Hematopoietic multipotent progenitor cell treated with erythropoietin and hydrocortisone succinate and interleukin-3 and kit ligand, for 8 days (in vitro differentiated cells): Measurements from ENCODE around the gene CRACR2A.

Source experiments
- DNase-seq: peaks from one replicate; pipeline ENCODE4 v3.0.0-alpha.2; 2015

Gene CRACR2A

DNA sequence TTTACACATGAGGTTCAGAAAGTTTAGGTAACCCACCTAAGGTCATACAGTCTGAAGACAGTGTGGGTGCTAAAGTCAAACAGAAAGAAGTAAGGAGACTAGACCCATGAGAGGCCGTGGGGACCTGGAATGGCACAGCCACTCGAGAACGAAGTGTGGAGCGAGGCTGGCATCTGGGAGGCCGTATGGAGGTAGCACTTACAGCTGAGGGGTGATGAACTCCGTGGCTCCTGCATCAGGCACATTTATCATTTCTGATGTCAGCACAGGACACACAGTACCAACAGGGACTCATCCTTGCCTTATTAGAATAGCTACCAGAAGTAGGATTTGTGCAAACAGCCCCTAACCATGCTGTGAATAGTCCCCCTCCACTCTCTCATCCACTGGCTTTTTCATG is 30.5 kb downstream of the CRACR2A start:
- DNase-seq, result no peak

DNA sequence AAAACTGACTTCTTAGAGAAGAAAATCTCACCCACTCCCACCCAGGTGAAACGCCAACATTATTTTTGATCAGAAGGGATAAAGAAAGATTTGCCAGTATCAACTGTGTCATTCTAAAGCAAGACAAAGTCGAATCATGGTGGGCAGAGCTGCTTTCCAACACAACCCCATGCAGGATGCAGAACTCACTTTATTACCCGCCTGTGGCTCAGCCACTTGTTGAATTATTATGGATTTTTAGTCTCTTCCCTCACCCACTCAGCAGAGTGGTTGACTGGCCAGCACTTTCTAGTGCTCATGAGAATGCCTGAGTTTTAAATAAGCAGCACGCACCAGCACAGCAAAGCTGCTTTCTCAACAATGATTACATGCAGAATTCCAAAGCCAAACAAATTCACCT is 32.1 kb downstream of the CRACR2A start:
- no peak for DNase-seq

DNA sequence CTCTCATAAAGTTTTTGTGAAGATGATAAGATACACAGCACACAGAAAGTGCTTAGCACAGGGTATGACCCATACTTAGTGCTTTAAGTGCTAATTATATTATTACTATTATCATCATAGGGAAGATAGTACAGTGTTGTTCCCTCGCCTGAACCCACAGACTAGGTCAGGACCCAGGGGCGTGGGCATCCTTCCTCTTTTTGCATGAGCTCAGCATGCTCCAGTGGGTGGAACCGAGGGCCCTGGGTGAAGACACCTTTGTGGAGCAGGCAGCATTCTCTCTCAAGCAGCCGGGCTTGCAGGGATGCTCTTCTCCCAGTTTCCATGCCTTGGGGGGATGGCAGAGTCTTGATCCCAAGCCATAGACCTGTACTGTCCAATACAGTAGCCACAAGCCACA is 34.8 kb downstream of the CRACR2A start:
- no peak for DNase-seq

DNA sequence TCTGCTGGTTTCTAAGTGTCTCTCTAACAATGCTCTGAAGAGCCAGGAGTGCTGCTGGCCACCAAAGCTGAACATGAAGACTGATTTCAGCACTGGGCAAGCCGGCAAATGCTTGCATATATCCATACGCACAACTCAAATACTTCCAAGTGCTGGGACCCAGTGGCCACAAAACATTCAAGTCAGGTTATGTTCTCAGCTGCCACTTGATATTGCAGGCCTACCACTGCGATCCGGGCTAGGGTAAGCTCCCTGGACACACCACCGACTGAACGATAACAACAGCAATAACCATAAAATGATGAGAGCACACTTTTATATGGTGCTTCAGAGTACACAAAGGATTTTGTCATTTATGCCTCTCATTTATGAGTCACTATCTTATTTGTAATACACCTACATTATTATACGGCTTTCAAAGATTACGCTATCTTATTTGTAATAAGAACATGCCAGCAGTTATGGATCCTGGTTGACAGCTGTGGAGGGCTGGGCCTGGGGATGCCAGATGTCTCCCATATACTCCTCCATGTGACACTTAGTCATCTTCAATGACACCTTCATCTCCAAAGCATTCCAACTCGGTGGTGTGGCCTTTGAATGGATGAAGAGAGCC is 35.5 kb downstream of the CRACR2A start:
- no peak for DNase-seq

DNA sequence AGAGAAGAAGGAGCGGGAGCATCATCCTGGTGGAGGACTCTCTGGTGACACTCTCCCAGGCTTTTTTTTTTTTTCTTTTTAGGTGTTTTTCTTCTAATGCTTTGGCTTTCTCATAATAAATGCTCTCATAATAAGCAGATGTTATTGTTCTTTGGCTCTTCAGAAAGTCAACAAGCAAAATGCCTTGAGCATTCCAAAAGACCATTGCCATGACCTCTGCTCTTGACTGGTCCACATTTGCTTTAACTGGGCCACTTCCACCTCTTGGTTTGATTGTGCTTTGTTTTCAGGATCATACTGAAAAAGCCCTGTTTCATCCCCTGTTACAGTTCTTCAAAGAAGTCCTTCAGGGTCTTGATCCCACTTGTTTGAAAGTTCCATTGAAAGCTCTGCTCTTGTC is 36.9 kb downstream of the CRACR2A start:
- no peak for DNase-seq

DNA sequence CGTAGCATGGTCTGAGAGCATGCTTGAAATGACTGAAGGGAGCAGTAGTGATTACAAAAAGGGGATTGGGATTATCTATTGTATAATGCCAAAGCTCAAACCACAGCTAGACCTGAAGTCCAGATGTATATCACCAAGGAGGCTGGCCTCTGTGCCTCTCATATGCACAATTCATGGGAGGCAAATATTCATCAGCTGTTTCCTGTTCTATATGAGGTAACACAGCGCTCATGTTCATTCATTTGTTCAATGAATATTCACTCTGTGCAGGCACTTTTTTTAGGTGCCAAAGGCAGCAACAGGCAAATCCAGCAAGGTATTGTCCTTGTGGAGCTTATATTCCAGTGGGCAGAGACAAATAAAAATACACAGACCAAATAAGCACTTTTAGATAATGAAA is 39.0 kb downstream of the CRACR2A start:
- no peak for DNase-seq

DNA sequence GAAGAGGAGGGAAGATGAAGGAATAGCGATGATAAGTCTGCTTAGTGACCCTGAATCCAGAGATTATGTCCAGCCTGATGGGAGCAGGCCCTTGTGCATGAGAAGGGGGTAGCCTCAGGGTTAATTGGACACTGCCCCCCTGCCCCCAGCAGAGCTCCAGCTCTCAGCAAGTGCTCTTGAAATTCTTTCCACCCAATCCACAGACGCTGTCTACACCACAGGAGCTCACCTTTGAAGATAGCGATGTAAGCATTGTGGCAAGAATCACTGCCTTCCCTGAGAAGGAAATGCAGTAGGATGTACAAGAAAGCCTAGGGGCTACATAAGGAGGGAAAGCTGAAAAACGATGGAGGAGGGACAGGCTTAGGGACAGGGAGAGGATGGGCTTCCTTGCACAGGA is 39.4 kb downstream of the CRACR2A start:
- DNase-seq, result no peak

DNA sequence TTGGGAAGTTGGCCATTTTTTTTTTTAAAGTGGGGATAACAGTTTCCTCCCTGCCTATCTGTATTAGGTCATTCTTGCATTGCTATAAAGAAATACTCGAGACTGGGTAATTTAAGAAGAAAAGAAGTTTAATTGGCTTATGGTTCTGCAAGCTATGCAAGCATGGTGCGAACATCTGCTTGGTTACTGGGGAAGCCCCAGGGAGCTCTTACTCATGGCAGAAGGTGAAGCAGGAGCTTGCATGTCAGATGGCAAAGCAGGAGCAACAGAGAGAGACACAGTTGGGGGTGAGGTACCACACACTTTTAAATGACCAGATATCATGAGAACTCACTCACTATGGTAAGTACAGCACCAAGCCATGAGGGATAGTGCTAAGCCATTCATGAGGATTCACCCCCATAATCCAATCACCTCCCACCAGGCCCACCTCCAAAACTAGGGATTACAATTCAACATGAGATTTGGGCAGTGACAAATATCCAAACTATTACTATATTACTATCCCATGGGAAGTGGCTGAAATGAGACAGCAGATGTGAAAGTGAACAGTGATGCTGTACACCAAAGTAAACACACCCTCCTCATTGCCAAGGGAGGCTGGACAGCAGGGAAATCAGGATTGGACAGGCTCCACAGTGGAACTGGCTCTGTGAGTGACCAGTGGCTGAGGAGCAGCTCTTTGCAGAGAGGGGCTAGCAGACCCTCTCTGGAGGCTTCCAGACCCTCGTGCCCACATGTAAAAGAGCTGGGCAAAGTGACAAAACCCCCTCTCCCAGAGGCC is 40.5 kb downstream of the CRACR2A start:
- DNase-seq, result no peak

DNA sequence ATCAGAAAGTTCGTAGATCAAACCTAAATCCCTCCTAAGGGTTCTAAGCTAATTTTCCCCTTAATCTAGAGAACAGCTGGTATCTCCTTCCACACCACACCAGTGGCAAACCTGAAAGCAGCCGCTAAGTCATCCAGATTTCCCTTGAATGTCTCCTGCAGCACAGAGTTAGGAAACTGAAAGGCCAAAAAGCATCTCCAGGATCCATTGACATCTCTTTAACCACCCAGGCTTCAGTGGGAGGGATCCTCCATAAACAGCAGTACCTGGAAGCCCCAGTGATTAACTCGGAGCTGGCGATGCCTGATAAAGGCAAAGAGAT is 47.6 kb downstream of the CRACR2A start:
- DNase-seq, result no peak

DNA sequence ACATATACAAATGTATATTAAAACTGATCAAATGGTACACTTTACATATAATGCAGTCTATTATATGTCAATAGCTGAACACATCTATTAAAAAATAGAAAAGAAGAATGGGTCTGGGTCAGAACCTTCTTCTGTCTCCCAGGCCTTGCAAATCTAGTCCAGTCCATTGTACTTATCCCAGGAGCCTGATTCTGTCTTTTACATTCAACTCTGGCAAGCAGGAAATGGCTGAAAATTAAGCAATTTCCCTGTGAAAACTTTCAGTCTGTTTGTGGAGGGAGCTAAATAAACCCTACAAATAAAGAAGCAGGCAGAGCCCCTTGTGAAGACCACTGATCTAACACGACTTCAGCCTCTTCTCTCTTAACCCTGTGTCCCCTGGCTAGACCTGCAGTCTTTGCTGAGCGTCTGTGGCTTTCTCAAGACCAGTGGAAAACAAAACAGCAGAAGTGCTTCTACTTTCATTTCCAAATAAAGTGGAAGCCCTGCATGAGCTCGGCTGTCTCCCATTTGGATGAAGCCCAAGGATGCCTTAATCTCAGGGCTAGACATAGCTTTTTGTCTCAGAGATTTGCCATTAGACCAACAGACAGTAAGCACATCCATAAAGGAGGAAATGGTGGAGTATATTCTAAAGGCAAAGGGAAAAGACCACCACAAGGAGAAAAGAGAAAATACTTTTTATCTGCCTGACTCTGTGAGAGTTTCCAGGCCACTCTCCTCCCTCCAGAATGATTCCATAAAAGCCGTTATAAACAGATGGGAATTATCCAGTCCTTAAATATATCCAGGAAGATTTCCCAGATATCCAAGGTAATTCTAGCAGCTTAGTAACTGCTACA is 48.2 kb downstream of the CRACR2A start:
- DNase-seq, result no peak

DNA sequence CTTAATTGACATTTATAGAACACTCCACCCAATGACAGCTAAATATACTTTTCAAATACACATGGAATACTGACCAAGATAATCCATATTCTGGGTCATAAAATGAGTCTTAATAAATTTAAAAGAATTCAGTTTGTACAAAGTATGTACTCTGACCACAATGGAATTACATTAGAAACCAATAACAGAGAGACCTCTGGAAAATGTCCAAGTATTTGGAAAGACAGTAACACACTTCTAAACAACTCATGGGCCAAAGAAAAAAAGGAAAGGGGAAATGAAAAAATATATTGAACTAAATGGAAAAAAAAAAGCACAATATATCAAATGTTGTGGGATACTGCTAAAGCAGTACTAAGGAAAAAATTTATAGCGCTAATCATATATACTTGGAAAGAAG is 52.0 kb downstream of the CRACR2A start:
- no peak for DNase-seq

DNA sequence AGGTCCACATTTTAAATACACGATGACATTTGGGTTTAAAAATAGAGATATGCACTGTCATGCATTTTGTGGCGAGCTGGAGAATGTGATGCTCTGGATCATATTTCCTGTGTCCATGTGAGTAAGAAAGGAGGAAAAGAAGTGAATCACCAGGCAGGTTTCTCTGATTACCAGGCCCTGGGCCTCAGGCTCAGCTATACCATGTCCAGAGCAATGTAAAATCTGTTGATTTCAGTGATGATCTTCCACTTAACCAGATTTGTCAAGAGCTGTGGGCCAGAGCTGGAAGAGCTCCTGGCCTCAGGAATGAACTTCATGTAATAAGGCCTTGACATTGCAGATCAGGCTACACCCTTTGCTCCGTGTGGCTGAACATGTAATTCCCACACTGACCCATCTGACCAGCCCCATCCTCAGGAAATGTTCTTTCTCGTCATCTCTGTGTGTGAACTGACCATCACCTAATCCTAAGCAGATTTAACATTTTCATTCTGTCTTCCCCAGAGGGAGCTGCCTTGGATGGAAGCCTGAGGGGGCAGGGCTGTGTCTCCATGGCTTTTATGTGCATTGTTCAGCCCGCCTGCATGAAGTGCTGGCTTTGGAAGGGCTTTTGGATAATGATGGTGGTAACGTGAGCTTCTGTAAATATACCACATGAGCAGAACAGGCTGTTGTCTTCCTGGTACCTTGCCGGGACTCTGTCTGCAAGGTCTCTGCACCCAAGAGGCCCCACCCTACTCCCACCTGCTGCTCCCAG is 54.5 kb downstream of the CRACR2A start:
- no peak for DNase-seq

DNA sequence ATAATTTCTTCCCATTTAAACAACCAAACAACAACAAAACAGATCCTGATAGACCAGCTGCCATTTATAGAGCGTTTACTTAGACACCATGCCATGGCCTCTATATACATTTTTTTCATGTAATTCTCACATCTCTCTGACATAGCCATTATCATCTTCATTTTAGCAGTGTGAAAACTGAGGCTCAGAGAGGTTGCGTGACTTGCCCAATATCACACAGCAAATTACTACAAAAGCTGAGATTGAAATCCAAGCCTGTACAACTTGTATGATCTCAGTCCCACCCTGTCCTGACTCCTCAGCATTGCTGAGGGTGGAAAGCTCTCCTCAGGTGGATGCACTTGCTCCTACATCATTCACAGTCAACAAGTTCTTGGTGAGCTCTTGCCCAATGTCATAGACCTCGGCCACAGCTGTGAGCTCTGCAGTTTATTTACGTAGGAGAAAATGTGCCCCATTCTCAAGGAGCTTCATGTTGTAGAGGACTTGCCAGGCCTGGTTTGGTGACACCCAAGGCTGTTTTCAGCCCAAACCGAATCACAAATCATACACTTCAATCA is 55.5 kb downstream of the CRACR2A start:
- no peak for DNase-seq

DNA sequence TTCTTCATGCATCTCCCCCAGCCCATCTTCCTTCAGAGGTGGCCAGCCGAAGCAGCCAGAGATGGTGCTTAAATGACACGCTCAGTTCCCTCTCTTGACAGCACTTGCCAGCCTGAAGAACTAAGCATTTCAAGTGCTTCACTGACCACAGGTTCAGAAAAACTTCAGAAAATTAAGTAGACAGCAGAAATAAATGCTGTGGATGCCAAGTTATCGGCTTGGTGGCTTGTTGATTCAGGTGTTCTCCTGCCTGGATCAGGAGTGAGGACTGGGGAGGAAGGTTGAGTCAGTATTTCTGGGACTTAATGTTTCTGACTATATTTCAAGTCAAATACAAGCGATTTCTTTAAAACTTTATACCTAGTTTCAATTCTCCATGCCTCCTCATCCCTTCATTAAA is 58.2 kb downstream of the CRACR2A start:
- no peak for DNase-seq

DNA sequence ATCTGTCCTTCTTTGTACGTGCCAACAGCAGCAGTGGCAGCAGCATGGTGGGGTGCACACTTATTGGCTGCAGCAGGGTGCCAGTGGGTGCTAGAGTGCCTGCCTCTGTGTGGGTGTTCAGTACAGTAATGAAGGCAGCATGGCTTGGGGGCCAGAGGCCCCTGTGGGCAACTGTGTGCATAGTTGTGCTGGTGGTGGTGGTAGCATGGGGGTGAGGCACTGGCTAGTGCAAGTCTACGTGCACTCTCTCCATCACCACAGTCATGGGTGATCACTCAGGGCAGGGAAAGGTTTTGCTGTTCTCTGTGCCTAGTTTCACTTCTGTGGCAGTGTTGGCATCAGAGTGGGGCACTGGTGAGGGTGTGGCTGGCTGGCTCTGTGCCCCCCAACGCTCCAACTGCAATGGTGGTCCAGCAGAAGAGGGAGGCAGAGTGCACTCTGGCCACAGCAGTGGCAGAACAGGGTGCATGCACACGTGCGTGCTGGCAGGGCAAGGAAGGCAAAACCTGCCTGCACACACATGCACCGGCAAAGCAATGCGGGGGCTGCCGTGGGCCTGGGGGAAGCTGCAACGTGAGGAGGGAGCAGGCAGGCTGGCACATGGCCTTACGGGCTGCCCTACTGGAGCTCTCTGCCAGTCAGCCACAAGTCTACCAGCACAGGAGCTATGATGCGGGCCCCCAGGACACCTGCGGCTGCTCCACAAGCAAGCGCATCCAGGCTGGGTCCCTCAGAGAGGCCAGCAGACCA is 60.1 kb downstream of the CRACR2A start:
- no peak for DNase-seq

DNA sequence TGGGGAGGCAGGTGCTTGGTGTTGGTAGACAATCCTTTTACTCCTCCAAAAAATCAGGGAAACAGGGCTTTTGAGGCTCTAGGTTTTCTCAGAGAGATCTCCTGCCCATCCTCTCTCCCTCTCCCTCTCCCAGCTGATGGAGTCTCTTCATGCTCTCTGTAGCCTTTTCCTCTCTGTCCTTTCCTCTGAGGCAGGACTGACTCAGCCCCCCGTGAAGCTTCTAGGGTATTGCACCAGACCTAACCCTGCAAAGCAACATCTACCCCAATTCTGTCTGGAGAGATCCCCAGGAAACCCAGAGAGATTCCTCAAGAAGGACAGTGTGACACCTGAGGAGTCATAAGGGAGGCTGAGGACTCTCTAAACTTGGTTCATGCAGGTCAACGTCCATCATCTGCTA is 66.4 kb downstream of the CRACR2A start:
- no peak for DNase-seq

DNA sequence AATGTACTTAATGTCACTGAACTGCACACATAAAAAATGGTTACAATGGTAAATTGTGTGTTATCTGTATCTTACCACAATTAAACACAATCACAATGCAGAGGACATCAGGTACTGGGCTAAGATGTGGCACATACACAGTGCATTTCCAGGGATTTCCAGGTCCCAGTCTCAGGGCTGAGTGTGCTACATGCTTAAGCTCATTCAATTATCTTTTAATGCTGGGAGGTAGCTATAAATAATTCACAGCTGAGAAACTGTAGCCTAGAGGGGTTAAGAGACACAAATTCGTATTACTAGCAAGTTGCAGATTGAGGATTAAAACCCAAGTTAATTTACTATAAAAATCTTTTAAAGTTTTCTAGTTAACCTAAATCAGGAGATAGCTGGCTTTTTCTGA is 67.1 kb downstream of the CRACR2A start:
- peak; percentile 43 for DNase-seq

DNA sequence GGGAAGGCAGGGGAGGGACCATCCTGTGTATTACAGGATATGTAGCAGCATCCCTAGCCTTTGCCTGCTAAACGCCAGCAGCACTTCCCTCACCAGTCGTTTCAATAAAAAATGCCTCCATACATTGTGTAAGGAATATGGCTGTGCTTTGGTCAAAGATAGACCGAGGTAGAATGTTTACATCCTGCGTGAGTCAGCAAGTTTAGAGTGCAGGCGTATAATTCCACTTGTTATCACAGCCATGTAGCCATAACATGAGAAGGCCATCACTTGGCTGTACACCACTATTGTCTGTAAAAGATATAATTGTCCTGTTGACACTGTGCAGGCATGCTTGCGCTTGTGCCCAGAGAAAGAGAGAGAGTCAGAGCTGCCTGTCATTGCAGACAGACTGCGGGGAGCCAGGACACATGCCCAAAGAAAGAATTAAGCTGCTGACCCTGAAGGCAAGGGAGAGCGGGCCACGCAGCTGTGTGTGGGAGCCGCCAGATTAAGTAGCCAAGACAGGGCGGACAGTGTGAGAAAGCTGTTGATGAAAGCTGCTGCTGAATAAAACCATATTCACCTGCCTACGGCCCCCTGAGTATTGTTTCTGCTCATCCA is 68.4 kb downstream of the CRACR2A start:
- peak; percentile 13 for DNase-seq

DNA sequence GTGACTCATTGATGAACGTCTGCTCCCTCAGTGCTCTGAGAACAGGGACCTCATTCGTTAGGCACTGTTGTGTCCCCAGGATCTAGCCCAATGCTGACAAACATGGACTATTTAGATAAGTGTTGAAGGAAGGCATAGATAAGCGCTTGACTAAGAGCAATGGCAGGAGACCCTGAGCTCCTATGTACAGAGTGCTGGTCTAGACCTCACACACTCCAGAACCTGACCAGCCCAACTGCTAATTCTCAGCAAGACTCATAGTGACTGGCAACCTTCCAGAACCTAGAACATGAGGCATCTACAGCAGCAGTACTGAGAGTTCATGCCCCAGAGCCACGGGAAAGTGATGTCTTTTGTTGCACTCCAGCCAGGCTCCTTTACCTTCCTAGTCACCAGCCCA is 69.2 kb downstream of the CRACR2A start:
- peak; percentile 90 for DNase-seq

DNA sequence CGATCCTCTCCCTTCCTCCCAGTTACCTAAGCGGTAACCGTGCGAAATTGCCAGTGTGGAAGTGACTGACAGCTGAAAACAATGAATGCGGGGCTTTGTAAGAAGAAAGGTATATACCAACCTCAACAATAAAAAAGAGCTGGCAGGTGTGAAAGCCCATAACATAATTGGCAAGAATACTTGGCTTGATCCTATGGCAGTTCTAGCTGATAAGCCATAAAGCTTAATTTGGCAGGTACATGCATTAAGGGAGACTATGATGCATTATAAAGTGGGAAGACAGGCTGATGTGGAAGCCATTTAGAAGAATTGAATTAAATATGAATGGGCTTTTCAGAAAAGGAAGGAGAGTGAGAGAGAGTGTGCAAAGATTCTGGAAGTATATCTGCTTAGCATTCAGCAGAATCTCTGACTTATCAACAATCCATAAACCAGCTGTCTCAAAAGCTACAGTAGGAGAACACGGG is 71.3 kb downstream of the CRACR2A start:
- DNase-seq, result no peak

DNA sequence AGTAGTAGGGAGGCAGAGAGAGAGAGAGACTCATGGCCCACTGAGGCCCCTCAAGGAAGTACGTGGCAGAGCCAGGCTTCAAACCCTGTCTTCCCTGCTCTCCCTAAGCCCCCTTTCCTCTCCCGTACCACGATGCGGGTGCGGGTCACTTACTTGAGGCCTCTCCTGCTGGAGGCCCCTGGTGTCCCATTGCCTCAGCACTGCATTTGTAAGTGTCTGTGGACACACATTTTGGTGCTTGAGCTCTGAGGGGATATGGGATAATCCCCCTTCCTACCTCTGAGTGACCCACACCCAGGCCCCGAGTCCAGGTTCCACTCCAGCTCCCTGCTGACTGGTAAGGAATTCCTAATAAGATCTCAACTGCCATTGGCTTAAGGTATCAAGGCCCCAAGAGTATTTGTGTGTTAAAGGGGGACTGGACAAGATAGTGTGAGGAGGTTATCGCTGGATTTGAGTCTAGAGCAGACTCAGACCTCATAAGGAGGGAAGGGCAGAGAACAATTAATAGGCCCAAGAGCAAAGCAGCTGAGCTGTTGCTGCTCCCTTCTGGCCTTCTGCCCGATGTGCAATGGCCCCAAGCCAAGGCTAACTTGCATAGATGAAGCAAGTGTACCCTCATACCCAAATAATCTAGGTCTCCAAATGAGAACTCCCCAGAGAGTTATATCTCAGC is 71.9 kb downstream of the CRACR2A start:
- peak; percentile 24 for DNase-seq
